NCI-H146 (cell line): Measurements from ENCODE around the gene EVC.
A peak's percentile ranks its signal among the peaks of the same experiment; 100 is the strongest.
"Not testable (repeated sequence)": the region's sequence is repeated elsewhere in the genome, so short reads cannot be mapped to it uniquely, and the experiment has no call there.

Experiments used
- DNase-seq: peaks from one replicate; lab custom pipeline; 2025; lab: John Stamatoyannopoulos, UW

EVC gene

GRCh38 chr4:5708449-5709206 is 2.4 kb upstream of the EVC start, which contains the start of gene EVC2:
TSS of gene EVC2 (minus strand) at chr4:5708559. CDS start at chr4:5708513, 46 bp downstream.
- DNase-seq, result peak; percentile 43

- DNase-seq, result peak; percentile 44
Observed at GRCh38 chr4:5709207-5709575, 1.8 kb upstream of the EVC start.

GRCh38 chr4:5710065-5710960 is 688 bp upstream of the EVC start:
- DNase-seq, result peak; percentile 35

GRCh38 chr4:5711479-5712184 is 631 bp downstream of the EVC start:
- peak; percentile 43 for DNase-seq

GRCh38 chr4:5712517-5712916 is 1.5 kb downstream of the EVC start:
- DNase-seq, result no peak

GRCh38 chr4:5712931-5713330 is 1.9 kb downstream of the EVC start:
- no peak for DNase-seq

- no peak for DNase-seq
Observed at GRCh38 chr4:5713861-5714260, 2.9 kb downstream of the EVC start.

GRCh38 chr4:5715357-5715756 is 4.4 kb downstream of the EVC start:
- DNase-seq, result no peak

GRCh38 chr4:5716391-5716790 is 5.4 kb downstream of the EVC start:
- DNase-seq, result no peak

- no peak for DNase-seq
Observed at GRCh38 chr4:5717449-5718158, 6.6 kb downstream of the EVC start.

GRCh38 chr4:5718411-5718810 is 7.4 kb downstream of the EVC start:
- no peak for DNase-seq

GRCh38 chr4:5719350-5720055 is 8.5 kb downstream of the EVC start:
- no peak for DNase-seq

GRCh38 chr4:5720157-5720850 is 9.3 kb downstream of the EVC start:
- DNase-seq, result no peak

GRCh38 chr4:5720980-5721379 is 10.0 kb downstream of the EVC start:
- no peak for DNase-seq

GRCh38 chr4:5721923-5722322 is 10.9 kb downstream of the EVC start:
- DNase-seq, result no peak

GRCh38 chr4:5722328-5722727 is 11.3 kb downstream of the EVC start:
- DNase-seq, result no peak

- no peak for DNase-seq
Observed at GRCh38 chr4:5724377-5724776, 13.4 kb downstream of the EVC start.

- DNase-seq, result not testable (repeated sequence)
Observed at GRCh38 chr4:5728412-5728811, 17.4 kb downstream of the EVC start.

GRCh38 chr4:5730436-5730835 is 19.4 kb downstream of the EVC start:
- DNase-seq, result no peak
